Measurements from ENCODE around the gene AMDHD2. TPM values are rescaled to one million over a fixed set of nuclear protein-coding genes. Genes with fewer than 3 reads are reported as not detected.

AMDHD2 gene
- total RNA-seq, 5 donors from 2014 or later (not counting 1 experiment from before 2014, with no cell fraction given): 104 to 215 (median 122) TPM

DNA sequence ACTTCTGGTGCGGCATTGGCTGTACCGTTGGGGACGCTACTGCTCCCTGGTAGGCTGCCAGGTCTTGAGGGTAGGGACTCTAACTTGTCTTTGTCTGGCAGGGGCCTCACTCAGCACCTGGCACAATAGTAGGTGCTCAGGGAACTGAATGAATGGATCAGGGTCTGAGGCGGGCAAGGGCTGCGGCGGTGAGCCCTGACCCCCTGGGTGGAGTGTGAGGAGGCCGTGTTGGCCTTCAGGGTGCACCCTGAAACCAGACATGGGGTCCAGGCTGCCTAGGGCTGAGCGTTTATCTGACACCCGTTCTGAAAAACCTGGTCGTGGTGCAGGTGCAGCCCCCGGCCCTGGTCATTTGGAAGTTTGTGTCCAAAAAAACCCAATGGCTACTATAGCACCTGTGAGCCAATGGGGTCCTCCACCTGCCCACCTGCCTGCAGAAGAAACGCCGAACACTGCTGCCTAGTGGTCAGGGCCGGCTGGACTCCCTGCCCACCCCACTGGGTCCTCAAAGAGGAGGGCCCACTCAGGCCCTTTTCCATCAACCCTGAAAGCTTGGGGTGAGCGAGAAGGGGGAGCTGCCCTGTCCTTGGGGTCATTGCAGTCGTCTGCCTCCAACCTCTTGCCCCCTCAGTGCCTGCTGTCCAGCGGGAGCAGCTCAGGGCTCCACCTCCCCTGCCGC lies 11.3 kb upstream of the AMDHD2 start:
- no peak overlapping the region for H3K4me3 Mint-ChIP-seq
- ChIA-PET POLR2A (no interaction called here), CTCF (interaction anchor here in 1 of 2 donors (0.6 kb wide), 1 partner anchor 600 kb away, joined by 3 read pairs; no protein-coding TSS in a partner anchor)
- peak overlapping the region in 1 of 2 donors; percentile 23 for H3K27ac Mint-ChIP-seq
- no peaks in the 10 kb centered on the region for H3K36me3 Mint-ChIP-seq
- Histone ChIP-seq H3K36me3 (ENCODE audit: control insufficient read depth in 2 of 2, extremely low read depth in 1 of 2, insufficient read depth in 1 of 2, low read length in 1 of 2) (no peaks in the 10 kb centered on the region), H3K27me3 (replicated peaks in 1 of 2; ENCODE audit: control insufficient read depth in 2 of 2, extremely low read depth in 1 of 2, insufficient read depth in 2 of 2, low read length in 1 of 2) (peaks cover 0 to 13% of the 10 kb centered on the region in 2 experiments), H3K4me1 (ENCODE audit: control insufficient read depth in 1 of 2, extremely low read depth in 1 of 2, insufficient read depth in 2 of 2, low read length in 2 of 2) (peaks cover 0 to 10% of the 10 kb centered on the region in 2 experiments), H3K27ac (ENCODE audit: low read length) (no peak overlapping the region), H3K9me3 (no peaks in the 10 kb centered on the region), H3K4me3 (ENCODE audit: control insufficient read depth in 1 of 2, extremely low read depth in 1 of 2, low read length in 1 of 2) (no peak overlapping the region)
- no peaks in the 10 kb centered on the region for H3K9me3 Mint-ChIP-seq
- WGBS (ENCODE audit: insufficient coverage): 89% methylated on average over 14 of the region's 18 CpGs
- no peaks in the 10 kb centered on the region for H3K27me3 Mint-ChIP-seq
- peaks cover 11 to 23% (median 16%) of the 10 kb centered on the region in 3 donors for H3K4me1 Mint-ChIP-seq
- DNase-seq (no peak), ATAC-seq (replicated peaks in 1 of 4) (no peak)

GRCh38 chr16:2511128-2511800 lies 8.9 kb upstream of the AMDHD2 start:
- Mint-ChIP-seq H3K27ac (peak overlapping the region in 1 of 2 donors; percentile 61), H3K9me3 (no peaks in the 10 kb centered on the region), H3K36me3 (no peaks in the 10 kb centered on the region), H3K4me1 (peaks cover 28 to 38% (median 29%) of the 10 kb centered on the region in 3 donors), H3K27me3 (no peaks in the 10 kb centered on the region), H3K4me3 (no peak overlapping the region)
- Histone ChIP-seq H3K4me1 (ENCODE audit: control insufficient read depth in 1 of 2, extremely low read depth in 1 of 2, insufficient read depth in 2 of 2, low read length in 2 of 2) (peaks cover 13 to 28% of the 10 kb centered on the region in 2 experiments), H3K4me3 (ENCODE audit: control insufficient read depth in 1 of 2, extremely low read depth in 1 of 2, low read length in 1 of 2) (no peak overlapping the region), H3K27me3 (replicated peaks in 1 of 2; ENCODE audit: control insufficient read depth in 2 of 2, extremely low read depth in 1 of 2, insufficient read depth in 2 of 2, low read length in 1 of 2) (peaks cover 0 to 13% of the 10 kb centered on the region in 2 experiments), H3K27ac (ENCODE audit: low read length) (no peak overlapping the region), H3K36me3 (ENCODE audit: control insufficient read depth in 2 of 2, extremely low read depth in 1 of 2, insufficient read depth in 1 of 2, low read length in 1 of 2) (no peaks in the 10 kb centered on the region), H3K9me3 (no peaks in the 10 kb centered on the region)
- ATAC-seq (replicated peaks in 1 of 4): no peak
- ChIA-PET CTCF (no interaction called here), POLR2A (no interaction called here)
- 90% methylated on average over 19 of the region's 24 CpGs for WGBS (ENCODE audit: insufficient coverage)
- DNase-seq: no peak

GRCh38 chr16:2511996-2512734 lies 8.0 kb upstream of the AMDHD2 start:
- H3K4me3 ChIP-seq (ENCODE audit: control insufficient read depth in 1 of 2, extremely low read depth in 1 of 2, low read length in 1 of 2): no peak overlapping the region
- Mint-ChIP-seq H3K27me3 (no peaks in the 10 kb centered on the region), H3K4me1 (peaks cover 37 to 45% (median 38%) of the 10 kb centered on the region in 3 donors), H3K4me3 (peak overlapping the region; percentile 52 to 87 (median 84)), H3K27ac (peak overlapping the region; percentile 90 to 92), H3K36me3 (peaks cover 3% of the 10 kb centered on the region), H3K9me3 (no peaks in the 10 kb centered on the region)
- ChIA-PET CTCF (no interaction called here), POLR2A (interaction anchor here in 1 of 2 donors (0.6 kb wide), 1 partner anchor 68 kb away, joined by 3 read pairs; no protein-coding TSS in a partner anchor)
- H3K9me3 ChIP-seq: no peaks in the 10 kb centered on the region
- whole genome bisulfite sequencing (ENCODE audit: insufficient coverage): 93% methylated on average over 15 of the region's 17 CpGs
- DNase-seq (no peak), ATAC-seq (replicated peaks in 1 of 4) (no peak)
- H3K27me3 ChIP-seq (replicated peaks in 1 of 2; ENCODE audit: control insufficient read depth in 2 of 2, extremely low read depth in 1 of 2, insufficient read depth in 2 of 2, low read length in 1 of 2): peaks cover 0 to 13% of the 10 kb centered on the region in 2 experiments
- H3K4me1 ChIP-seq (ENCODE audit: control insufficient read depth in 1 of 2, extremely low read depth in 1 of 2, insufficient read depth in 2 of 2, low read length in 2 of 2): peaks cover 22 to 37% of the 10 kb centered on the region in 2 experiments
- no peak overlapping the region for H3K27ac ChIP-seq (ENCODE audit: low read length)
- H3K36me3 ChIP-seq (ENCODE audit: control insufficient read depth in 2 of 2, extremely low read depth in 1 of 2, insufficient read depth in 1 of 2, low read length in 1 of 2): peaks cover 0 to under 1% of the 10 kb centered on the region in 2 donors

DNA sequence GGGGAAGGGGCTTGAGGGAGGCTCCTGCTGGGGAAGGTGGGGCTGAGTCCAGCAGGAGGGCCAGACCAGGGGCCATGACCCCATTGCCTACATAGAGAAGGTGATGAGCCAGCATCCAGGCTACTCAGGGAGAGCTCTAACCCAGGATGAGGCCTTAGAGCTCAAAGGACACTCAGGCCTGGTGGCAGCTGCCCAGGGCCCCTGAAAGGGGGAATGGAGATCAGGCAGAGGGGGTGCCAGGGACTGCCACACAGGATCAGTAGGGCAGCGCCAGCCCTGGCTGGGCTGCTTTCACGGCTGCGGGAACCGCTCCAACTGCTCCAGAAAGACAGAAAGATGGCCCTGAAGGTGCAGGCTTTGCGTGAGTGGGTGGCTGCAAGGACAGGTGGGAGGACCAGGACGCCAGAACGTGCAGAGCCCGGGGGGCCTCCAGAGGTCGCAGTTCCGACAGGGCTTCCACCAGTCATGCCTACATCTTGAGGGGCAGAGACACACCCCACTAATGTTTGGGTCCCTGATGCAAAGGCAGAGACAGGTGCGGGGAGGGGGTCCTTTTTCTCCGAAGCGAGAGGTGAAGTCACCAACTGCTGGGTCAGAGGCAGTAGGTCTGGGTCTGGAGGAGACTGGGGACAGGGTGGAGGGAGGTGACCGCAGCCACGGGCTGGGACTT lies 7.3 kb upstream of the AMDHD2 start:
- H3K4me1 ChIP-seq (ENCODE audit: control insufficient read depth in 1 of 2, extremely low read depth in 1 of 2, insufficient read depth in 2 of 2, low read length in 2 of 2): peaks cover 22 to 44% of the 10 kb centered on the region in 2 experiments
- peak overlapping the region; percentile 90 to 92 for H3K27ac Mint-ChIP-seq
- peaks cover 44 to 52% (median 45%) of the 10 kb centered on the region in 3 donors for H3K4me1 Mint-ChIP-seq
- DNase-seq (peak in 19 of 35 experiments; percentile 28 to 61 (median 38)), ATAC-seq (replicated peaks in 1 of 4) (peak in 3 of 4 experiments; percentile 1 to 17 (median 8))
- no peaks in the 10 kb centered on the region for H3K27me3 Mint-ChIP-seq
- ChIA-PET CTCF (no interaction called here), POLR2A (interaction anchor here in 1 of 2 donors (0.6 kb wide), 1 partner anchor 69 kb away, joined by 3 read pairs; no protein-coding TSS in a partner anchor)
- H3K4me3 ChIP-seq (ENCODE audit: control insufficient read depth in 1 of 2, extremely low read depth in 1 of 2, low read length in 1 of 2): peak overlapping the region; percentile 17 to 87
- peaks cover 0 to 13% of the 10 kb centered on the region in 2 experiments for H3K27me3 ChIP-seq (replicated peaks in 1 of 2; ENCODE audit: control insufficient read depth in 2 of 2, extremely low read depth in 1 of 2, insufficient read depth in 2 of 2, low read length in 1 of 2)
- no peaks in the 10 kb centered on the region for H3K9me3 ChIP-seq
- H3K9me3 Mint-ChIP-seq: no peaks in the 10 kb centered on the region
- H3K36me3 ChIP-seq (ENCODE audit: control insufficient read depth in 2 of 2, extremely low read depth in 1 of 2, insufficient read depth in 1 of 2, low read length in 1 of 2): peaks cover 0 to 4% of the 10 kb centered on the region in 2 donors
- H3K4me3 Mint-ChIP-seq: peak overlapping the region; percentile 75 to 87 (median 84)
- 47% methylated on average over 13 of the region's 15 CpGs for WGBS (ENCODE audit: insufficient coverage)
- H3K27ac ChIP-seq (ENCODE audit: low read length): peak overlapping the region; percentile 78
- peaks cover 3% of the 10 kb centered on the region for H3K36me3 Mint-ChIP-seq

- Mint-ChIP-seq H3K9me3 (no peaks in the 10 kb centered on the region), H3K4me3 (peak within 1 kb of the TSS; percentile 87 to 92 (median 89)), H3K36me3 (peaks cover 3% of the 10 kb centered on the region), H3K27me3 (no peaks in the 10 kb centered on the region), H3K27ac (peak within 1 kb of the TSS; percentile 90 to 92), H3K4me1 (peaks cover 50 to 57% (median 51%) of the 10 kb centered on the region in 3 donors)
- ATAC-seq (replicated peaks in 1 of 4) (peak; percentile 89 to 93 (median 90)), DNase-seq (peak; percentile 82 to 96 (median 88))
- WGBS (ENCODE audit: insufficient coverage): under 1% methylated on average over 107 of the region's 122 CpGs
- Histone ChIP-seq H3K27me3 (replicated peaks in 1 of 2; ENCODE audit: control insufficient read depth in 2 of 2, extremely low read depth in 1 of 2, insufficient read depth in 2 of 2, low read length in 1 of 2) (peaks cover 0 to 13% of the 10 kb centered on the region in 2 experiments), H3K27ac (ENCODE audit: low read length) (peak within 1 kb of the TSS; percentile 89), H3K4me1 (ENCODE audit: control insufficient read depth in 1 of 2, extremely low read depth in 1 of 2, insufficient read depth in 2 of 2, low read length in 2 of 2) (peaks cover 22 to 52% of the 10 kb centered on the region in 2 experiments), H3K4me3 (ENCODE audit: control insufficient read depth in 1 of 2, extremely low read depth in 1 of 2, low read length in 1 of 2) (peak within 1 kb of the TSS; percentile 87), H3K9me3 (no peaks in the 10 kb centered on the region), H3K36me3 (ENCODE audit: control insufficient read depth in 2 of 2, extremely low read depth in 1 of 2, insufficient read depth in 1 of 2, low read length in 1 of 2) (peaks cover 0 to 4% of the 10 kb centered on the region in 2 donors)
- POLR2A ChIA-PET: interaction anchor here in 1 of 2 donors (0.8 kb wide), 1 partner anchor 549 kb away, joined by 4 read pairs; the partner anchor contains the start of gene RPS2
- CTCF ChIA-PET: no interaction called here
These were observed 6.5 kb upstream of the AMDHD2 start, which contains the start of gene ATP6V0C for GRCh38 chr16:2513405-2514332. TSS of gene ATP6V0C (plus strand) at chr16:2513952. CDS start at chr16:2514104, 152 bp downstream.
